H9 (cell line): ENCODE results near the gene TRIM34. TPM values are rescaled to one million over a fixed set of nuclear protein-coding genes. Genes with fewer than 3 reads are reported as not detected.
"Not testable (repeated sequence)": the region's sequence is repeated elsewhere in the genome, so short reads cannot be mapped to it uniquely, and the experiment has no call there.

Experiments used
- DNase-seq: peaks from one replicate; pipeline ENCODE4 v3.0.0-alpha.2; 2017
- H2AFZ ChIP-seq: one replicate; pipeline ENCODE4 v1.6.1; 2013; ENCODE audit warnings: mild to moderate bottlenecking, low read length, control low read depth, moderate library complexity
- H2AK5ac ChIP-seq: 2 replicates; pipeline ENCODE4 v1.6.1; 2013; ENCODE audit warnings: low read length, control low read depth, mixed read lengths; ENCODE audit not compliant: insufficient read length
- H2BK120ac ChIP-seq: one replicate; pipeline ENCODE4 v1.6.1; 2013; ENCODE audit warnings: low read depth, mild to moderate bottlenecking, low read length, control low read depth, inconsistent platforms; ENCODE audit not compliant: poor library complexity, severe bottlenecking
- H2BK12ac ChIP-seq: 2 replicates; pipeline ENCODE4 v1.6.1; 2013; ENCODE audit warnings: low read length, control low read depth, mixed read lengths, low read depth; ENCODE audit not compliant: insufficient read length
- H2BK15ac ChIP-seq: 2 replicates; pipeline ENCODE4 v1.6.1; 2013; ENCODE audit warnings: low read depth, low read length, control low read depth
- H2BK20ac ChIP-seq: one replicate; pipeline ENCODE4 v1.6.1; 2013; ENCODE audit warnings: low read depth, mild to moderate bottlenecking, low read length, control low read depth, inconsistent platforms; ENCODE audit not compliant: poor library complexity, severe bottlenecking
- H2BK5ac ChIP-seq: 2 replicates; pipeline ENCODE4 v1.6.1; 2013; ENCODE audit warnings: low read length, control low read depth, mixed read lengths; ENCODE audit not compliant: insufficient read length
- H3K14ac ChIP-seq: 2 replicates; pipeline ENCODE4 v1.6.1; 2013; ENCODE audit warnings: low read length, control low read depth; ENCODE audit not compliant: insufficient read depth
- H3K18ac ChIP-seq: 2 replicates; pipeline ENCODE4 v1.6.1; 2013; ENCODE audit warnings: low read depth, mild to moderate bottlenecking, mixed read lengths, low read length, control low read depth; ENCODE audit not compliant: insufficient read length
- H3K23ac ChIP-seq: 2 replicates; pipeline ENCODE4 v1.6.1; 2013; ENCODE audit warnings: low read length, control low read depth, mixed read lengths, low read depth; ENCODE audit not compliant: insufficient read length
- H3K23me2 ChIP-seq: 2 replicates; pipeline ENCODE4 v1.6.1; 2013; ENCODE audit warnings: low read depth, mild to moderate bottlenecking, mixed read lengths, low read length, control low read depth; ENCODE audit not compliant: insufficient read length, poor library complexity, severe bottlenecking
- H3K27ac ChIP-seq: 2 replicates; pipeline ENCODE4 v1.5.1; 2013; ENCODE audit warnings: low read length, control low read depth, mixed read lengths, low read depth; ENCODE audit not compliant: insufficient read length
- H3K27me3 ChIP-seq: 2 replicates; pipeline ENCODE4 v1.6.1; 2013; ENCODE audit warnings: low read length, control low read depth, inconsistent platforms; ENCODE audit not compliant: insufficient read depth
- H3K4ac ChIP-seq: 2 replicates; pipeline ENCODE4 v1.6.1; 2013; ENCODE audit warnings: low read depth, mild to moderate bottlenecking, control low read depth, inconsistent platforms, low read length, moderate library complexity
- H3K4me1 ChIP-seq: 2 replicates; pipeline ENCODE4 v1.6.1; 2013; ENCODE audit warnings: low read length, control low read depth, inconsistent platforms; ENCODE audit not compliant: insufficient read depth
- H3K4me2 ChIP-seq: 2 replicates; pipeline ENCODE4 v1.6.1; 2013; ENCODE audit warnings: low read length, control low read depth, mixed read lengths; ENCODE audit not compliant: insufficient read length, insufficient read depth
- H3K56ac ChIP-seq: 2 replicates; pipeline ENCODE4 v1.6.1; 2013; ENCODE audit warnings: low read depth, mild to moderate bottlenecking, mixed read lengths, low read length, control low read depth; ENCODE audit not compliant: insufficient read length
- H3K79me1 ChIP-seq: 2 replicates; pipeline ENCODE4 v1.6.1; 2013; ENCODE audit warnings: low read depth, mild to moderate bottlenecking, moderate library complexity, low read length, control low read depth, inconsistent platforms; ENCODE audit not compliant: insufficient read depth, poor library complexity, severe bottlenecking
- H3K79me2 ChIP-seq: 2 replicates; pipeline ENCODE4 v1.6.1; 2013; ENCODE audit warnings: low read length, control low read depth, inconsistent platforms; ENCODE audit not compliant: insufficient read depth
- H3K9ac ChIP-seq: 2 replicates; pipeline ENCODE4 v1.6.1; 2013; ENCODE audit warnings: low read length, control low read depth, mixed read lengths; ENCODE audit not compliant: insufficient read length; ENCODE audit errors: extremely low read depth
- H3K9me3 ChIP-seq: one replicate; pipeline ENCODE4 v1.6.1; 2013; ENCODE audit warnings: low read depth, low read length, inconsistent platforms; ENCODE audit not compliant: control insufficient read depth
- H3T11ph ChIP-seq: one replicate; pipeline ENCODE4 v1.6.1; 2013; ENCODE audit warnings: mild to moderate bottlenecking, low read length, control low read depth, inconsistent platforms
- H4K20me1 ChIP-seq: one replicate; pipeline ENCODE4 v1.6.1; 2013; ENCODE audit not compliant: control insufficient read depth, insufficient read length, insufficient read depth
- H4K5ac ChIP-seq: 2 replicates; pipeline ENCODE4 v1.6.1; 2013; ENCODE audit warnings: low read depth, mild to moderate bottlenecking, mixed read lengths, low read length, control low read depth; ENCODE audit not compliant: insufficient read length
- H4K8ac ChIP-seq: replicated peaks from 2 replicates; pipeline ENCODE4 v1.6.1; 2013; ENCODE audit warnings: low read length, control low read depth, mixed read lengths, low read depth; ENCODE audit not compliant: insufficient read length
- H4K91ac ChIP-seq: 2 replicates; pipeline ENCODE4 v1.6.1; 2013; ENCODE audit warnings: low read depth, mild to moderate bottlenecking, moderate library complexity, mixed read lengths, low read length, control low read depth; ENCODE audit not compliant: insufficient read length
- H3K27ac Mint-ChIP-seq, 3 experiments: 2 replicates in 2 of 3; 3 replicates in 1 of 3; pipeline ENCODE4 v1.8.0; 2020 to 2021; ENCODE audit warnings: mixed read lengths in 3 of 3, mild to moderate bottlenecking in 1 of 3, moderate library complexity in 1 of 3
- H3K27me3 Mint-ChIP-seq: 2 replicates; pipeline ENCODE4 v1.8.0; 2021; ENCODE audit warnings: low read depth, mild to moderate bottlenecking, moderate library complexity, mixed read lengths
- H3K36me3 Mint-ChIP-seq, 3 experiments: 2 replicates in 2 of 3; 3 replicates in 1 of 3; pipeline ENCODE4 v1.8.0; 2020 to 2021; ENCODE audit warnings: low read depth in 3 of 3, mixed read lengths in 3 of 3; ENCODE audit not compliant: insufficient read depth in 1 of 3
- H3K4me1 Mint-ChIP-seq, 2 experiments: 2 replicates each; pipeline ENCODE4 v1.8.0; 2020; ENCODE audit warnings: mixed read lengths in 2 of 2
- H3K4me3 Mint-ChIP-seq, 2 experiments: 2 replicates in 1 of 2; 3 replicates in 1 of 2; pipeline ENCODE4 v1.8.0; 2020 to 2021; ENCODE audit warnings: mild to moderate bottlenecking in 2 of 2, mixed read lengths in 2 of 2, moderate library complexity in 1 of 2
- H3K9me3 Mint-ChIP-seq, 2 experiments: 2 replicates in 1 of 2; 3 replicates in 1 of 2; pipeline ENCODE4 v1.8.0; 2020; ENCODE audit warnings: mild to moderate bottlenecking in 2 of 2, mixed read lengths in 2 of 2, moderate library complexity in 1 of 2
- WGBS: extraction: QIAGEN DNeasy Blood & Tissue Kit; methylation state at CpG from one replicate; pipeline ENCODE4 v1.1.7; 2013; ENCODE audit warnings: missing lambda C conversion rate, low lambda C conversion rate, mixed read lengths; ENCODE audit not compliant: insufficient read length; ENCODE audit errors: extremely low coverage; 5-methylcytosine and 5-hydroxymethylcytosine counted together
- total RNA-seq: library from RNA; stranded (reverse); gene quantifications from 2 replicates; pipeline ENCODE4 v1.2.1, GENCODE V29; 2021
- TF ChIP-seq, protein P1 (sequence below): fragments of 200-600 bp; sonication (generic); conservative IDR thresholded peaks from 3 replicates; pipeline ENCODE4 v1.8.0; 2021; ENCODE audit warnings: antibody characterized with exemption, mild to moderate bottlenecking

Gene TRIM34
- total RNA-seq, 1 experiment from 2014 or later, result 0.59 TPM

DNA sequence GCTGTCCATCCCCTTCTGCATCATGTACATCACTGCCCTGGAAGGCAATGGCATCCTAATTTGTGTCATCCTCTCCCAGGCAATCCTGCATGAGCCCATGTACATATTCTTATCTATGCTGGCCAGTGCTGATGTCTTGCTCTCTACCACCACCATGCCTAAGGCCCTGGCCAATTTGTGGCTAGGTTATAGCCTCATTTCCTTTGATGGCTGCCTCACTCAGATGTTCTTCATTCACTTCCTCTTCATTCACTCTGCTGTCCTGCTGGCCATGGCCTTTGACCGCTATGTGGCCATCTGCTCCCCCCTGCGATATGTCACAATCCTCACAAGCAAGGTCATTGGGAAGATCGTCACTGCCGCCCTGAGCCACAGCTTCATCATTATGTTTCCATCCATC, 43.8 kb upstream of the TRIM34 start:
- Histone ChIP-seq H4K5ac (no peak overlapping the region), H3K23ac (no peak overlapping the region), H3K14ac (no peak overlapping the region), H2BK120ac (no peak overlapping the region), H2BK20ac (no peak overlapping the region), H4K91ac (no peak overlapping the region), H2BK5ac (no peak overlapping the region), H3K4ac (no peak overlapping the region), H3K4me1 (no peaks in the 10 kb centered on the region), H3K79me1 (no peaks in the 10 kb centered on the region), H3K56ac (no peak overlapping the region), H4K20me1 (no peaks in the 10 kb centered on the region), H3K4me2 (no peak overlapping the region), H3K23me2 (no peaks in the 10 kb centered on the region), H2BK12ac (no peak overlapping the region), H3T11ph (no peak overlapping the region), H2AK5ac (no peak overlapping the region), H4K8ac (no peak overlapping the region), H3K9me3 (no peaks in the 10 kb centered on the region), H2BK15ac (no peak overlapping the region), H3K27ac (no peak overlapping the region), H3K9ac (no peak overlapping the region), H3K18ac (no peak overlapping the region), H3K79me2 (no peaks in the 10 kb centered on the region), H2AFZ (no peak overlapping the region), H3K27me3 (no peaks in the 10 kb centered on the region)
- WGBS, result no CpG with 5 or more reads among the region's 4 CpGs
- Mint-ChIP-seq H3K4me1 (no peaks in the 10 kb centered on the region), H3K27ac (no peak overlapping the region), H3K36me3 (no peaks in the 10 kb centered on the region), H3K27me3 (no peaks in the 10 kb centered on the region), H3K4me3 (no peak overlapping the region), H3K9me3 (no peaks in the 10 kb centered on the region; a peak in 1 of 5 replicates)
- TF ChIP-seq, protein P1, sequence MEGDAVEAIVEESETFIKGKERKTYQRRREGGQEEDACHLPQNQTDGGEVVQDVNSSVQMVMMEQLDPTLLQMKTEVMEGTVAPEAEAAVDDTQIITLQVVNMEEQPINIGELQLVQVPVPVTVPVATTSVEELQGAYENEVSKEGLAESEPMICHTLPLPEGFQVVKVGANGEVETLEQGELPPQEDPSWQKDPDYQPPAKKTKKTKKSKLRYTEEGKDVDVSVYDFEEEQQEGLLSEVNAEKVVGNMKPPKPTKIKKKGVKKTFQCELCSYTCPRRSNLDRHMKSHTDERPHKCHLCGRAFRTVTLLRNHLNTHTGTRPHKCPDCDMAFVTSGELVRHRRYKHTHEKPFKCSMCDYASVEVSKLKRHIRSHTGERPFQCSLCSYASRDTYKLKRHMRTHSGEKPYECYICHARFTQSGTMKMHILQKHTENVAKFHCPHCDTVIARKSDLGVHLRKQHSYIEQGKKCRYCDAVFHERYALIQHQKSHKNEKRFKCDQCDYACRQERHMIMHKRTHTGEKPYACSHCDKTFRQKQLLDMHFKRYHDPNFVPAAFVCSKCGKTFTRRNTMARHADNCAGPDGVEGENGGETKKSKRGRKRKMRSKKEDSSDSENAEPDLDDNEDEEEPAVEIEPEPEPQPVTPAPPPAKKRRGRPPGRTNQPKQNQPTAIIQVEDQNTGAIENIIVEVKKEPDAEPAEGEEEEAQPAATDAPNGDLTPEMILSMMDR, result no peak
- DNase-seq, result no peak

- H3K9me3 Mint-ChIP-seq, H2AK5ac ChIP-seq: not testable (repeated sequence)
- WGBS, result no CpG with 5 or more reads among the region's 5 CpGs
Observed at GRCh38 chr11:5584458-5584857, 40.3 kb upstream of the TRIM34 start.

More at GRCh38 chr11:5584458-5584857, 40.3 kb upstream of the TRIM34 start:
- H3K9ac ChIP-seq, H3K23me2 ChIP-seq, H2BK120ac ChIP-seq, H4K8ac ChIP-seq, H3K56ac ChIP-seq, H3K23ac ChIP-seq, DNase-seq, H4K91ac ChIP-seq, H3K79me1 ChIP-seq, H3K27ac ChIP-seq, H3K4me2 ChIP-seq, H2BK15ac ChIP-seq, H4K20me1 ChIP-seq, H2BK12ac ChIP-seq, H3K14ac ChIP-seq, H3K27me3 ChIP-seq, H3K4me3 Mint-ChIP-seq, H3K4me1 Mint-ChIP-seq, H3K4me1 ChIP-seq, H3K27me3 Mint-ChIP-seq, H3K18ac ChIP-seq, H3K36me3 Mint-ChIP-seq, H2AFZ ChIP-seq, H3T11ph ChIP-seq, H3K4ac ChIP-seq, H2BK5ac ChIP-seq, H3K27ac Mint-ChIP-seq, H3K9me3 ChIP-seq, H2BK20ac ChIP-seq, H3K79me2 ChIP-seq, H4K5ac ChIP-seq: not testable (repeated sequence)
